K562 (cell line): ENCODE measurements around the gene RAB32. TPM values are rescaled to one million over a fixed set of nuclear protein-coding genes. Genes with fewer than 3 reads are reported as not detected.

ENCODE experiments used
- ATAC-seq: fragments of 200-7000 bp; cut with Tn5 transposase; 3 replicates; pipeline ENCODE4 v1.9.1; 2020; ENCODE audit warnings: moderate library complexity
- BruUV-seq: library from RNA; stranded (reverse); fragments of 400-500 nt; replicated peaks from 2 replicates; lab custom pipeline; 2021; lab: Mats Ljungman, UMichigan
- CTCF ChIA-PET: fragments of 300-600 bp; formaldehyde crosslinking; extraction: SDS; loops from one replicate; lab custom pipeline; 2021; ENCODE audit warnings: low intra/inter-chr PET ratio; lab: Yijun Ruan, JAX
- POLR2A ChIA-PET: fragments of 300-600, 350-650 bp; sonication (Branson Sonifier 250); formaldehyde crosslinking; extraction: SDS; loops from one replicate; lab custom pipeline; 2021; ENCODE audit warnings: antibody characterized with exemption, inconsistent platforms; lab: Yijun Ruan, JAX
- DNase-seq, 4 experiments: peaks; one replicate each; pipeline versions ENCODE4 v3.0.0 to v3.0.0-alpha.2; 2011 to 2018; ENCODE audit warnings: low spot score in 3 of 4, mixed read lengths in 3 of 4; ENCODE audit errors: extremely low read depth in 1 of 4
- FAIRE-seq: peaks from 2 replicates; lab custom pipeline; 2011; peaks lifted over from hg19 to GRCh38; lab: Jason Lieb, UNC
- H2AFZ ChIP-seq: 2 replicates; pipeline ENCODE4 v1.6.0; 2011; ENCODE audit warnings: low read depth, low read length, control low read depth, inconsistent platforms
- H3K27ac ChIP-seq: fragments of 200-600 bp; 3 replicates; pipeline ENCODE4 v1.8.0; 2011; ENCODE audit warnings: low read depth, mild to moderate bottlenecking, control low read depth, inconsistent platforms, low read length, moderate library complexity, mixed read lengths; ENCODE audit errors: extremely low read depth
- H3K27me3 ChIP-seq, 2 experiments: fragments of 300-600 bp in 1 of 2; 2 replicates in 1 of 2; 3 replicates in 1 of 2; pipeline versions ENCODE4 v1.6.0 to v1.8.0; 2011; ENCODE audit warnings: inconsistent platforms in 2 of 2, low read length in 2 of 2, mild to moderate bottlenecking in 1 of 2, mixed read lengths in 1 of 2, moderate library complexity in 1 of 2; ENCODE audit not compliant: control insufficient read depth in 2 of 2, insufficient read depth in 2 of 2
- H3K36me3 ChIP-seq: fragments of 300-600 bp; 3 replicates; pipeline ENCODE4 v1.8.0; 2011; ENCODE audit warnings: mild to moderate bottlenecking, low read length, inconsistent platforms; ENCODE audit not compliant: control insufficient read depth, insufficient read depth
- H3K4me1 ChIP-seq, 2 experiments: fragments of 200-600 bp in 1 of 2; replicated peaks in 1 of 2; 2 replicates in 1 of 2; 3 replicates in 1 of 2; pipeline versions ENCODE4 v1.5.1 to v1.8.0; 2011; ENCODE audit warnings: inconsistent platforms in 2 of 2, low read length in 2 of 2, mild to moderate bottlenecking in 1 of 2, mixed read lengths in 1 of 2, moderate library complexity in 1 of 2; ENCODE audit not compliant: control insufficient read depth in 2 of 2, insufficient read depth in 2 of 2
- H3K4me2 ChIP-seq: 2 replicates; pipeline ENCODE4 v1.6.1; 2011; ENCODE audit warnings: low read length, control low read depth, inconsistent platforms, mixed read lengths; ENCODE audit not compliant: insufficient read depth
- H3K4me3 ChIP-seq: fragments of 200-600 bp; sonication (generic), shearing (Covaris generic); 2 replicates; pipeline ENCODE4 v1.5.1; 2016; ENCODE audit warnings: control low read depth, inconsistent platforms
- H3K79me2 ChIP-seq: fragments of 200-600 bp; 3 replicates; pipeline ENCODE4 v1.8.0; 2011; ENCODE audit warnings: low read length, inconsistent platforms; ENCODE audit not compliant: control insufficient read depth, insufficient read depth
- H3K9ac ChIP-seq, 2 experiments: 2 replicates each; pipeline versions ENCODE4 v1.6.0 to v1.6.1; 2011; ENCODE audit warnings: low read depth in 2 of 2, low read length in 2 of 2, control low read depth in 1 of 2, inconsistent platforms in 1 of 2, mild to moderate bottlenecking in 1 of 2, mixed read lengths in 1 of 2; ENCODE audit not compliant: insufficient read depth in 1 of 2
- H3K9me1 ChIP-seq: one replicate; pipeline ENCODE4 v1.6.0; 2011; ENCODE audit warnings: inconsistent platforms, mild to moderate bottlenecking, low read length, moderate library complexity; ENCODE audit not compliant: control insufficient read depth, insufficient read depth
- H3K9me3 ChIP-seq: replicated peaks from 2 replicates; pipeline ENCODE4 v1.5.1; 2011; ENCODE audit warnings: low read depth, low read length, inconsistent platforms; ENCODE audit not compliant: control insufficient read depth, insufficient read depth
- H4K20me1 ChIP-seq: replicated peaks from 2 replicates; pipeline ENCODE4 v1.6.1; 2011; ENCODE audit warnings: low read length, inconsistent platforms, mixed read lengths; ENCODE audit not compliant: control insufficient read depth, insufficient read depth
- CBFB ChIP-seq: sonication (generic); formaldehyde crosslinking; IDR thresholded peaks from 2 replicates; pipeline ENCODE4 v1.4.0; 2020; ENCODE audit warnings: mild to moderate bottlenecking, missing genetic modification reagents
- ELF2 ChIP-seq: fragments of 250-450 bp; sonication (Bioruptor Pico); IDR thresholded peaks from 2 replicates; pipeline ENCODE4 v1.5.0; 2021; ENCODE audit warnings: mild to moderate bottlenecking
- FOXA1 ChIP-seq: fragments of 450-650 bp; IDR thresholded peaks from 2 replicates; pipeline ENCODE4 v1.6.1; 2016; ENCODE audit warnings: mild to moderate bottlenecking, borderline replicate concordance
- FOXJ3 ChIP-seq: sonication (generic); formaldehyde crosslinking; IDR thresholded peaks from 2 replicates; pipeline ENCODE4 v1.4.0; 2020; ENCODE audit warnings: mild to moderate bottlenecking, missing genetic modification reagents
- HMBOX1 ChIP-seq: sonication (generic); IDR thresholded peaks from 2 replicates; pipeline ENCODE4 v1.6.1; 2016
- HNRNPH1 ChIP-seq: fragments of 200-400 bp; formaldehyde crosslinking; optimal IDR thresholded peaks from 2 replicates; pipeline ENCODE3; 2017; ENCODE audit warnings: low read depth, mild to moderate bottlenecking, low read length, moderate library complexity
- HSF4 ChIP-seq: fragments of 250-450 bp; sonication (Bioruptor Pico); IDR thresholded peaks from 2 replicates; pipeline ENCODE4 v2.1.2; 2022; ENCODE audit warnings: mild to moderate bottlenecking, moderate library complexity, borderline replicate concordance
- KAT8 ChIP-seq: fragments of 450-650 bp; IDR thresholded peaks from 2 replicates; pipeline ENCODE4 v1.6.1; 2016; ENCODE audit warnings: low read depth, mild to moderate bottlenecking
- L3MBTL2 ChIP-seq: fragments of 450-650 bp; IDR thresholded peaks from 2 replicates; pipeline ENCODE4 v1.6.1; 2016; ENCODE audit warnings: mild to moderate bottlenecking, moderate library complexity
- POLR2G ChIP-seq: fragments of 200-400 bp; formaldehyde crosslinking; IDR thresholded peaks from 2 replicates; pipeline ENCODE4 v1.6.1; 2017; ENCODE audit warnings: low read depth, mild to moderate bottlenecking, antibody characterized with exemption, low read length, moderate library complexity
- PPARD ChIP-seq: fragments of 250-450 bp; sonication (Bioruptor Pico); IDR thresholded peaks from 2 replicates; pipeline ENCODE4 v1.8.0; 2022; ENCODE audit warnings: inconsistent platforms, mild to moderate bottlenecking, moderate library complexity
- TAF1 ChIP-seq: IDR thresholded peaks from 2 replicates; pipeline ENCODE4 v1.6.1; 2011; ENCODE audit warnings: mild to moderate bottlenecking, low read length, moderate library complexity; ENCODE audit not compliant: insufficient read depth, control insufficient read depth, severe bottlenecking; ENCODE audit errors: extremely low read depth
- TGIF2 ChIP-seq: sonication (generic); formaldehyde crosslinking; IDR thresholded peaks from 2 replicates; pipeline ENCODE4 v1.8.1; 2022; ENCODE audit warnings: mild to moderate bottlenecking, missing genetic modification reagents, moderate library complexity
- ZBTB8A ChIP-seq: fragments of 450-650 bp; IDR thresholded peaks from 2 replicates; pipeline ENCODE4 v1.6.1; 2018; ENCODE audit warnings: mild to moderate bottlenecking, moderate library complexity; ENCODE audit not compliant: partially characterized antibody
- ZNF79 ChIP-seq: fragments of 250-450 bp; sonication (Bioruptor Pico); IDR thresholded peaks from 2 replicates; pipeline ENCODE4 v1.4.0; 2020; ENCODE audit warnings: low read depth, mild to moderate bottlenecking, moderate library complexity
- WGBS: fragments of 100-300 bp; shearing (Covaris generic); methylation state at CpG from one replicate; pipeline ENCODE4 v1.1.6; 2016; ENCODE audit warnings: low coverage, mixed read lengths; ENCODE audit not compliant: insufficient coverage; ENCODE audit errors: missing lambda C conversion rate; 5-methylcytosine and 5-hydroxymethylcytosine counted together
- in situ Hi-C: fragments of 300-500 bp; cut with MboI; formaldehyde crosslinking; loops from 4 replicates; pipeline ENCODE4 v1.15.0; 2018; ENCODE audit warnings: inconsistent platforms, mixed read lengths
- intact Hi-C: fragments of 100-400 bp; cut with micrococcal nuclease; formaldehyde crosslinking; loops from 2 replicates; pipeline ENCODE4 v1.14.2; 2022
- polyA plus RNA-seq, 8 experiments: library from polyadenylated mRNA; depleted of rRNA in 4 of 8; stranded (reverse) in 5 of 8; unstranded in 3 of 8; fragments of >200 nt; fragmentation: Nextera tagmentation in 2 of 8; fragmentation: Illumina TruSeq in 1 of 8; extraction: Ambion mirVana in 2 of 8; extraction: Trizol in 1 of 8; gene quantifications; 2 replicates each; pipeline versions ENCODE4 v1.2.1 to v1.2.3, GENCODE V29; 2011 to 2014; ENCODE audit warnings: inconsistent platforms in 1 of 8, missing spikeins in 1 of 8
- total RNA-seq, 7 experiments: library from RNA; depleted of rRNA in 6 of 7; stranded (reverse); fragments of >200 nt in 6 of 7; fragmentation: Illumina TruSeq in 2 of 7; extraction: Trizol in 2 of 7; gene quantifications; 2 replicates each; pipeline versions ENCODE4 v1.2.1 to v1.2.3, GENCODE V29; 2011 to 2021; ENCODE audit warnings: low replicate concordance in 1 of 7
- TF ChIP-seq, protein P1 (sequence below): fragments of 450-650 bp; IDR thresholded peaks from 2 replicates; pipeline ENCODE4 v1.7.0; 2016; ENCODE audit warnings: borderline replicate concordance
- TF ChIP-seq, protein P2 (sequence below): fragments of 450-650 bp; IDR thresholded peaks from 2 replicates; pipeline ENCODE4 v1.6.1; 2016; ENCODE audit warnings: mild to moderate bottlenecking

RAB32 gene
- total and polyA plus RNA-seq, 9 of the 15 experiments (the other 6 are each of a cell fraction or from before 2014, with no cell fraction given): 2.5 to 16.6 (median 11.0) TPM

GRCh38 chr6:146594495-146594894 lies 50.9 kb downstream of the RAB32 start:
- in situ Hi-C loops (no loop called here), intact Hi-C loops (no loop called here)
- Histone ChIP-seq H3K4me2 (no peak overlapping the region), H4K20me1 (no peaks in the 10 kb centered on the region), H3K9me3 (no peaks in the 10 kb centered on the region), H3K27me3 (peaks cover 0 to 8% of the 10 kb centered on the region in 2 experiments; a peak in 1 of 5 replicates), H3K79me2 (no peaks in the 10 kb centered on the region), H3K27ac (no peak overlapping the region), H2AFZ (no peak overlapping the region), H3K36me3 (no peaks in the 10 kb centered on the region), H3K4me1 (peaks cover 0 to 7% of the 10 kb centered on the region in 2 experiments; a peak in 3 of 5 replicates), H3K4me3 (no peak overlapping the region), H3K9ac (no peak overlapping the region), H3K9me1 (no peaks in the 10 kb centered on the region)
- FAIRE-seq (no peak), ATAC-seq (no peak), DNase-seq (no peak)
- 0% methylated on average over 1 of the region's 1 CpG for WGBS
- BruUV-seq: no TSS peak
- TF ChIP-seq ZBTB8A (no peak), HMBOX1 (no peak), L3MBTL2 (no peak), FOXJ3 (CRISPR knock-in tag) (no peak), ZNF79 (CRISPR knock-in tag) (no peak), TAF1 (no peak), POLR2G (no peak), CBFB (no peak), KAT8 (no peak), HNRNPH1 (no peak), TGIF2 (CRISPR knock-in tag) (no peak), FOXA1 (no peak), ELF2 (CRISPR knock-in tag) (no peak), PPARD (CRISPR knock-in tag) (no peak), HSF4 (CRISPR knock-in tag) (no peak)
- TF ChIP-seq, protein P1, sequence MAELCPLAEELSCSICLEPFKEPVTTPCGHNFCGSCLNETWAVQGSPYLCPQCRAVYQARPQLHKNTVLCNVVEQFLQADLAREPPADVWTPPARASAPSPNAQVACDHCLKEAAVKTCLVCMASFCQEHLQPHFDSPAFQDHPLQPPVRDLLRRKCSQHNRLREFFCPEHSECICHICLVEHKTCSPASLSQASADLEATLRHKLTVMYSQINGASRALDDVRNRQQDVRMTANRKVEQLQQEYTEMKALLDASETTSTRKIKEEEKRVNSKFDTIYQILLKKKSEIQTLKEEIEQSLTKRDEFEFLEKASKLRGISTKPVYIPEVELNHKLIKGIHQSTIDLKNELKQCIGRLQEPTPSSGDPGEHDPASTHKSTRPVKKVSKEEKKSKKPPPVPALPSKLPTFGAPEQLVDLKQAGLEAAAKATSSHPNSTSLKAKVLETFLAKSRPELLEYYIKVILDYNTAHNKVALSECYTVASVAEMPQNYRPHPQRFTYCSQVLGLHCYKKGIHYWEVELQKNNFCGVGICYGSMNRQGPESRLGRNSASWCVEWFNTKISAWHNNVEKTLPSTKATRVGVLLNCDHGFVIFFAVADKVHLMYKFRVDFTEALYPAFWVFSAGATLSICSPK: no peak
- TF ChIP-seq, protein P2, sequence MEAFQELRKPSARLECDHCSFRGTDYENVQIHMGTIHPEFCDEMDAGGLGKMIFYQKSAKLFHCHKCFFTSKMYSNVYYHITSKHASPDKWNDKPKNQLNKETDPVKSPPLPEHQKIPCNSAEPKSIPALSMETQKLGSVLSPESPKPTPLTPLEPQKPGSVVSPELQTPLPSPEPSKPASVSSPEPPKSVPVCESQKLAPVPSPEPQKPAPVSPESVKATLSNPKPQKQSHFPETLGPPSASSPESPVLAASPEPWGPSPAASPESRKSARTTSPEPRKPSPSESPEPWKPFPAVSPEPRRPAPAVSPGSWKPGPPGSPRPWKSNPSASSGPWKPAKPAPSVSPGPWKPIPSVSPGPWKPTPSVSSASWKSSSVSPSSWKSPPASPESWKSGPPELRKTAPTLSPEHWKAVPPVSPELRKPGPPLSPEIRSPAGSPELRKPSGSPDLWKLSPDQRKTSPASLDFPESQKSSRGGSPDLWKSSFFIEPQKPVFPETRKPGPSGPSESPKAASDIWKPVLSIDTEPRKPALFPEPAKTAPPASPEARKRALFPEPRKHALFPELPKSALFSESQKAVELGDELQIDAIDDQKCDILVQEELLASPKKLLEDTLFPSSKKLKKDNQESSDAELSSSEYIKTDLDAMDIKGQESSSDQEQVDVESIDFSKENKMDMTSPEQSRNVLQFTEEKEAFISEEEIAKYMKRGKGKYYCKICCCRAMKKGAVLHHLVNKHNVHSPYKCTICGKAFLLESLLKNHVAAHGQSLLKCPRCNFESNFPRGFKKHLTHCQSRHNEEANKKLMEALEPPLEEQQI: no peak
- POLR2A ChIA-PET: interaction anchor here (0.6 to 0.8 kb wide), 2 partner anchors 253 to 455 kb away, joined by 3 read pairs; no protein-coding TSS in a partner anchor
- CTCF ChIA-PET: no interaction called here
